ENCODE measurements around the gene PLA2G4A. TPM values are rescaled to one million over a fixed set of nuclear protein-coding genes. Genes with fewer than 3 reads are reported as not detected.

Gene PLA2G4A
- total and polyA plus RNA-seq, 2 donors (not counting 3 experiments of a cell fraction or from before 2014, with no cell fraction given), result 8.2 to 13.3 TPM

- TF ChIP-seq JUN (IDR thresholded peaks at IDR 0.05; ENCODE audit: borderline replicate concordance, insufficient read depth, insufficient read length, low read depth), result no peak
- TF ChIP-seq MYC (IDR thresholded peaks at IDR 0.05; ENCODE audit: low read depth, low read length), result no peak
- TF ChIP-seq GATA2 (IDR thresholded peaks at IDR 0.05; ENCODE audit: insufficient read depth, insufficient read length, low read depth, low read length), result no peak
- no peak for TF ChIP-seq CTCF (IDR thresholded peaks at IDR 0.05; ENCODE audit: extremely low read depth in 1 of 2, insufficient read depth in 1 of 2, low read depth in 1 of 2, low read length in 2 of 2)
- TF ChIP-seq FOS (IDR thresholded peaks at IDR 0.05; ENCODE audit: borderline replicate concordance, insufficient read depth, low read length), result no peak
- TF ChIP-seq EZH2 (IDR thresholded peaks at IDR 0.05; ENCODE audit: borderline replicate concordance, low read depth, low read length, severe bottlenecking), result no peak
- TF ChIP-seq POLR2A (IDR thresholded peaks at IDR 0.05; ENCODE audit: low read depth, low read length), result no peak
- TF ChIP-seq POLR2AphosphoS5 (IDR thresholded peaks at IDR 0.05; ENCODE audit: insufficient read depth, low read depth, low read length), result no peak
- POLR2A ChIA-PET, result no interaction called here
- H3K9ac ChIP-seq (replicated peaks; ENCODE audit: extremely low read depth, insufficient read depth, low read length), result no peak overlapping the region
- BruUV-seq (replicated peaks), result no TSS peak
- peaks cover 0 to 2% of the 10 kb centered on the region in 2 experiments for H3K36me3 ChIP-seq (ENCODE audit: control insufficient read depth in 2 of 2, extremely low read depth in 1 of 2, insufficient read depth in 2 of 2, low read length in 2 of 2)
- dilution Hi-C loops (cut with MboI; ENCODE audit: extremely low pct_ligation_motif_present, low sequenced_read_pairs) (no loop called here), intact Hi-C loops (cut with micrococcal nuclease) (no loop called here)
- no peak overlapping the region for H3K4me2 ChIP-seq (ENCODE audit: insufficient read depth, low read length)
- H2AFZ ChIP-seq (ENCODE audit: low read depth, low read length), result no peak overlapping the region
- H4K20me1 ChIP-seq (replicated peaks; ENCODE audit: control insufficient read depth, extremely low read depth, insufficient read depth, low read length), result no peaks in the 10 kb centered on the region
- CTCF ChIA-PET, result no interaction called here
- peaks cover 7% of the 10 kb centered on the region for H3K4me1 ChIP-seq (ENCODE audit: control insufficient read depth, extremely low read depth, insufficient read depth, low read length)
- DNase-seq (ENCODE audit: low read depth, low spot score) (no peak), FAIRE-seq (no peak)
- no peaks in the 10 kb centered on the region for H3K9me3 ChIP-seq (replicated peaks; ENCODE audit: control insufficient read depth, insufficient read depth, low read length)
- no peak overlapping the region for H3K27ac ChIP-seq (ENCODE audit: insufficient read depth, low read depth, low read length)
- H3K4me3 ChIP-seq (replicated peaks in 1 of 3; ENCODE audit: insufficient read depth in 1 of 3, low read depth in 1 of 3, low read length in 3 of 3), result no peak overlapping the region
- H3K79me2 ChIP-seq (ENCODE audit: control insufficient read depth, insufficient read depth, low read length), result no peaks in the 10 kb centered on the region
- H3K9me1 ChIP-seq (replicated peaks; ENCODE audit: control insufficient read depth, extremely low read depth, insufficient read depth, low read length), result no peaks in the 10 kb centered on the region
- H3K27me3 ChIP-seq (ENCODE audit: control insufficient read depth in 2 of 2, insufficient read depth in 2 of 2, low read length in 2 of 2), result no peaks in the 10 kb centered on the region
These were observed 137.7 kb downstream of the PLA2G4A start for GRCh38 chr1:186966456-186966855.
